Activated T-helper 1 cell treated with anti-CD3 and anti-CD28 coated beads, Interleukin-2, amount 50 U/mL, for 16 hours (primary cell): ENCODE measurements around the gene SSRP1.
A peak's percentile ranks its signal among the peaks of the same experiment; 100 is the strongest.
"Not testable (repeated sequence)": the region's sequence is repeated elsewhere in the genome, so short reads cannot be mapped to it uniquely, and the experiment has no call there.

ENCODE experiments used
- DNase-seq, 2 donors: peaks; one replicate each; pipeline ENCODE4 v3.0.0-alpha.2; 2020; ENCODE audit warnings: low read depth in 1 of 2, low spot score in 1 of 2

Gene SSRP1

DNA sequence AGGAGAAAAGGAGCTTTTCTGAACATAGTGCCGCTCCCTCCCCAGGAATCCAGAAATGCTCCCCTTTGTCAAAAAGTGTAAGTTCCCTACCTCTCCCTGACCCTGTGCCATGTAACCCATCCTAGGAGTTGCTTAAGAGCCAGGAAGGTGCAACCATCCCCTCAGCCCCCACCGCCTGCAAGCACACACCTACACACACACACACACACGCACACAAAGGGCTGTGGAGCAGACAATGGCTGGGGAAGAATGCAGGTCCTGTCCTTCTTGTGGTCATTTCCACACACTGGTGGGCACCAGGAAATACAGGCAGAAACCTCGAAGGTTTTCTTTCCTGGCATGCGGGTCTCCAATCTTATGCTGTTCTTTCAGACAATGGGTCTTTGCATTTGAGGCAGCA lies 3.6 kb upstream of the SSRP1 start:
- no peak for DNase-seq

DNA sequence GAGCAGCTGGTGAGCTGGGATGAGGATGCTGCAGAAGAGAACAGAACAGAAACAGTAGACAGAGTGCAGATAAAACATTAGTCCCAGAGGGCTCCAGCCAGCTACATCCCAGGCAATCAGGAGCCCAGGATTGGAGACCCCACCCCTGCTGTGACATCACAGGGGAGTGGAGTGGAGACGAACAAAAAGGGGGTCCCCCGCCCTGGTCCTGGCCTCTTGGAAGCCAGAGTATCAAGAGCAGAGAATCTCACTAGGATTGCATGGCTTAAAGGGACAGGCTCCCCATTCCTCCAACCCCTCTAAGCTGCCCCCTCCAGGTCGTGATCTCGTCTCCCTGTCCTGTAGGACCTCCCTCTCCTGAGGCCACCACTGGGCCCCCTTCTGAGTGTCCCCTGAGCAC lies 2.5 kb upstream of the SSRP1 start, which contains the start of gene P2RX3:
Gene P2RX3, plus strand, starts transcription at position 211 of the 400 bp plus-strand sequence. CDS start 199 bp downstream, outside the sequence.
- DNase-seq: no peak

DNA sequence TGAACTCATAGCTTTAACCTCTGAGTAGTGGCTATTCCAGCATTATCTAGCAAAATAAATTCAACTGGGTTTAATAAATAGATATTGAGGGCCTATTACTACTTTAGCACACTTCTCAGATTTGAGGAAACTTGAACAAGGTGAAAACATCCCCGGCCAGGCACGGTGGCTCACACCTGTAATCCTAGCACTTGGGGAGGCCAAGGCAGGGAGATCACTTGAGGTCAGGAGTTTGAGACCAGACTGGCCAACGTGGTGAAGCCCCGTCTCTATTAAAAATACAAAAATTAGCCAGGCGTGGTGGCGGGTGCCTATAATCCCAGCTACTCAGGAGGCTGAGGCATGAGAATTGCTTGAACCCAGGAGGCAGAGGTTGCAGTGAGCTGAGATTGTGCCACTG lies 1.2 kb upstream of the SSRP1 start:
- not testable (repeated sequence) for DNase-seq

DNA sequence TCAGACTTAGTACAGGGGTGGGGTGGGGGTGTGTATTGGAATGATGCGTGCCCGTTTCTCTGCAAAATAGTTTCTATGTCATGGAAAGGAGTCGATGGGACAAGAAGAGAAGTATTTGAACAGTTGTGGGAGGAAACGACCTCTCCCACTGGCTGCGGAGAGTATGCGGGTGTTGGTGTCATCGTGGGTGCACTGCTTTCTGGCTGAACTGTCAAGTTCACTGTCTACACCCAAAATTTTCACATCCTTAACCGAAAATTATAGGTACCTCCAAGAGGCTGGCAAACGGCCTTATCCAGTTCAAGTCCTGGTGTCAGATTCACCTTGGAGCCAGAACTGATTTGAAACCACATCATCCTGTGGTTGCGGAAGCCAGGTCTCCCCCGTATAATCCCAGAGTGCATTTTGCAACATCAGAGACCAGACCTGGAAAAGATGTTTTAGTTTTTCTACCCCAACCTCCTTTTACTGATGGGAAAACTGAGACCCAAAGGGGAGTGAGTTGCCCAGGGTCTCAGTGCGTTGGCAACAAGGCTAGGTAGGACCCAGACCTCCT lies 497 bp upstream of the SSRP1 start:
- no peak for DNase-seq

DNA sequence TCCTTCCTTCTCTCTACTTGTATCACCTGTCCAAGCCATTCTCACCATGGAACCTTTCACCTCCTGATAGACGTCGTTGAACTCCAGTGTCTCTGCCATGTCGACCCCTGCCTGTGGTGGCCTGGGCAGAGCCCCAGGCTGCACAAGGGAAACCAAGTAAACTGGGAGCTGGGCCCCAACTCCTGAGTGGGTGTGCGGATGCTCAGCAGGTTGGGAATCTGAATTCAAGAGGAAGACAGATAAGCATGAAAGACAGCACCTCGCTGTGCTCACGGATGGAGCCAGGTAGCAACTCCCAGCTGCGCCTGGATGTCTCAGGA lies 709 bp downstream of the SSRP1 start:
- no peak for DNase-seq

DNA sequence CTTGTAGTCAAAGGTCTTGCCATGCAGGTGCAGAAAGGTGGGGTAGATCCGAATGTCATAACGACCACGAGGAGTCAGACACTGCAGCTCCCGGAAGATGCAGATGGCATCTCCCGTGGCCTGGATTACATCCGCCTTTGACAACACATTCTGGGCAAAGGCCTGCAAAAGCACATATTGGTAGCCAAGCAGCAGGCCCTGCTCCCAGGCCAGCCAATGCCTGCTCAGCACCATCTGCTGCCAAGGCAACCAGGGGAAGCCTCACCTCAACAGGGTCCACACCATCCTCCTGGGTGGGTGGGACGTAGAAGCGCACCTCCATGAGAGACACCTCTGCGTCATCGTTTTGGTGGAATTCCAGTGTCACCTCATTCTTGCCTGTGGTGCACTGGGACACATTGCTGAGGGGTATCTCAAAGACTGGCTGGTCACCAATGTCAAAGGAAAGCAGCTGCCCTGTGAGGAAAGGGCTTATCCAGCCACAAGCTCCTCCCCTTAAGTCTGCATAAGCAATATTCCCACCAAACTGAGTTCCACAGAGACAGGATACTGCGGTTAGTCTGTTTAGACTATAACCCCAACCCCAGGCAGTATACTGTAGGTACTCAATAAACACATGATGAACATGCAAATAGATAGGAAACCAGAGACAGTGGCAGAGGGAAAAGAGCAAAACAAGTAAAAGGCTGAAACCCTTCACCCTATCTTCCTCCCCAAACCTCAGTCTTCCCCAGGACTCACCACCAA lies 2.8 kb downstream of the SSRP1 start:
- DNase-seq: no peak

DNA sequence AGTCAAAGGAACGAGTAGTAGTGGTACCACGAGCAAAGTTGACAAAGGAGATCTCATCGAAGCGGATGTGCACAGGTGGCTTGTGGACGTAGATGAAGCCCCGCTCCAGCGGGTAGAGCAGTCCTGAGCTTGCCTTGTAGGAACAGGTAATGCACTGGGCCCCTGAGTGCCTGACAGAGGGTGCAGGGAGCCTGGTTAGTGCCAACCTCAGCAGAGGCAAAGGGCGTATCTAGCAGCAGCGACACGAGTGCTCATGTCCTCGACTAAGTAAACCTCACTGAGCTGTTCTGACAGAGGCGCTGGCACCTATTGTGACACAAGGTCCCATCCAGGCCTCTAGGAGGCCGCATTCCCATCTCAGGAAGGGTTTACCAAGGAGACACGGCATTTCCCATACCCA lies 4.0 kb downstream of the SSRP1 start:
- DNase-seq: no peak

DNA sequence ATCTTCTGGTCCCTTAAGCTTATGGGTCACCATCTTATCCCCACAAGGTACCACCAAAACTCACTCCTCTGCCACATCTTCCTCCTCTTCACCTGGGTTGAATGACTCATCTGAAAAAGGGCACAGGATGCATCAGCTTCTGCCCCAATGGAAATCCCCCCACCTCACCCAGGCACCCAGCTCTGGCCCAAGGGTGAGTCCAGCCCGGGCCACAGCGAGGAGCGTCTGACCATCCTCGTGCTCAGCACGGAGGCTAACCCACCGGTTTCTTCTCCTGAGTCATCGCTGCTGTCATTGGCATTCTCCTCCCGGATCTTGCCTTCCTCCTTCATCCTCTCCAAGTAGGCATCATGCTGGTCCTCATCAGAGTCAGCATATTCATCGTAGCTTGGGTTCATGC lies 5.7 kb downstream of the SSRP1 start:
- no peak for DNase-seq

DNA sequence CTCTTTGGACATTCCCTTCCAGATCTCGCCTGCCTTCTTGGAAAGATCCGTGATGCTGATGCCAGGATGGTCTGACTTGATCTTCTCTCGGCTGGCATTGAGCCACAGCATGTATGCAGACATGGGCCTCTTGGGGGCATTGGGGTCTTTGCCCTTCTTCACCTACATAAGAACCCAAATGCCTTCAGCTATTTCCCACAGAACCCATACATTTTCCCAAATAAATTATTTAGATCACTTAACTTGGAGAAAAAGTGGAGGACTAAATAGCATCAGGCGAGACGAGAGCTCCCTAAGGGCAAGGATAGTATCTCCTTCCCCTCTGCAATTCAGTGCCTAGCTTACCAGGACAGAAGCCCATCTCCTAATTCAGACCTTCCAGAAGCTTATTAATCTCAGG lies 8.0 kb downstream of the SSRP1 start:
- DNase-seq: no peak

DNA sequence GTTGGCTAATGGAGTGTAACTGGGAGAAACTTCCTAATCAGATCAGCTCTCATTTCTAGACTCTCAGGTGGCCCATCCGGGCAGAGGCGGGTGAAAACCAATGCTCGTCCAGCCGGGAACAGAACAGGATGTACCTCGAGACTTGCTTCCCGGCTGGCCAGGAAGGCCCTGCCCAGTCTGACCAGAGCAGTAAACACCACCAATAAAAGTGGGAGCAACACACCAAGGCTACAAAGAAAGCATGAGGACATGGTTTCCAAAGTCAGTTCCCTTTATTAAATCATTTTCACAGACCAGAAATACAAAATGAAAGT lies 10.0 kb downstream of the SSRP1 start:
- no peak for DNase-seq

DNA sequence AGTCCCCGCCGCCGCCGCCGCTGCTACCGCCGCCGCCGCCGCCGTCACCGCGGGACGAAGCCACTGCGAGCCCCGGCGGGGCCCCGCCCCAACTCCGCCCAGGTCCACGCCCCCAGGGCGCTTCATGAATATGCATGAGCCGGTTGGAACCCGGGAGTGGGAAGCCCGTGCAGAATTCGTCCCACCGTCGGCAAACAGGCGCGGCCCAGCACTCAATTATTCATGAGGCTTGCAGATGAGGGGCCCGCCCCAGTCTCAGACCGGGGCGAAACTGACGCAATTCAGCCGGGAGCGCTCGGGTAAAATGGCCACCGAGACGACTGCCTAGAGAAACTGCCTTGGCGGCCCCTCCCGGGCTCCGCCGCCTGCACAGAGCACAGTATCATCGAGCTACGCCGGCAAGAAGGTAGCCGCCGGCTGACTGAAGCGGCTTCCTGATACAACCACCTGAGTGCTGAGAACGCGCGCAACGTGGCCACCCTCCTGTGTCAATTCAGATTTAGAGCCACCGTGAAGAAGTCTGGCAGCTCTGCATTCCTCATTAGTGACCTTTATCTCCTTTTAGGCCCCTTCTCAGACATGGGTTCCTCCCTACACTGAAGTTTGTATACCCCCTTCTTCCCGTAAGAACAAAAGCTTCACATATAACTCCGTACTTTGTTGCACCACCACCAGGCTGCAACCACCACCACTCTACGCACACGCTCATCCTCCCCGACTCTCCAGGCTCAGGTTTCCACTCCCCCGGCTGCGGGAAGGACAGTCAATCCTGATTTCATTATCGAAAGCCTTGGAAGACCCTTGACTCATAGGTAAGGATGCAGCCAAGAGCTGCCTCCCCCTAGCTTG lies 10.6 kb downstream of the SSRP1 start, which contains the start of gene TNKS1BP1:
Gene TNKS1BP1, minus strand, starts transcription at position 67 of the 849 bp plus-strand sequence. CDS start 3,067 bp downstream, outside the sequence.
- peak; percentile 80 to 89 for DNase-seq

DNA sequence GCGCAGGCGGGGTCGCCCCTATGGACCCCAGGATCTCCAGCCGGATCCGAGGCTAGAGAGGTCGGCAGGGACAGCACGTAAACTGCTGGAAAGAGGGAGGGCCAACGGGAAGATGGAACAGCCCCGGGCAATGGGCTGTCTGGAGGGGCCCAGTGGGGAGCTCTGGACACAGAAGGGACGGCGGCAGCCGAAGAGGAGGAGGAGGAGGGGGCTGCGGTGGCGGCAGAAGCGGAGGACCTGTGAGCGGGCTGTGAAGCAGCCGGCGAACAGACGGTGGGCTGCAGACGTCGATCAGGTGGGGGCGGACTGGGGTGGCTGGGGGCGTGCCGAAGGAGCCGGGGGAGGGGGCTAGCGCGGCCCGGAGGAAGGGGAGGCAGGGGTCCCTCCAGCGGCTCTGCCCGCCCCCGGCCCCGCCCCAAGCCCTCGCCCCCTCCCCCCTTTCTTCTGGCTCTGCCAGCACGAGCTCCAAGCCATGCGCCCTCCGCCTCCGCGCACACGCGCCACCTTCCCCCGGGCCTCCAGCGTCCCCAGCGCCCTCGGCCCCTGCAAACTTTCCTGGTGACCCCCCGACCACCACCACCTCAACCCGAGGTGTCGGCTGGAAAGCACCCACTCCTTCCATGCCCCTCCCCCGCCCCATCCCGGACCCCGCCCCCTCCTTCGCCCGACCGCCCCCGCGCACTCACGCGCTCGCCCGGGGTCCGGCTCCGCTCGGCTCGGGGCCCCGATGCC lies 11.4 kb downstream of the SSRP1 start:
- peak in 1 of 2 donors; percentile 6 for DNase-seq

DNA sequence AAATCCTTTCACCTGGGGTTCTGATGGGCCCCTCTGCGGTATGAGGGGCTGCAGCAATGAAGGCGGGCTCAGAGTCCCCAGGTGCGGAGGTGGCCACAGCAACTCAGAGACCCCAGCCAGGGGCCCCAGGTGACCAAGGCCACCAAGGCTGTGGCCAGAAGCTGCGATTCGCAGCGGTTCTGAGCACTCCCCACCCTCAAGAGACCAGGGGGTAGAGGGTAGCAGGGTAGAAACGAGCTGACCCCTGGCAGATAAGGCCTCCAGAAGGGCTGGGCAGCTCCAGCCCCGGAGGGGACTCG lies 11.9 kb downstream of the SSRP1 start:
- DNase-seq: no peak

DNA sequence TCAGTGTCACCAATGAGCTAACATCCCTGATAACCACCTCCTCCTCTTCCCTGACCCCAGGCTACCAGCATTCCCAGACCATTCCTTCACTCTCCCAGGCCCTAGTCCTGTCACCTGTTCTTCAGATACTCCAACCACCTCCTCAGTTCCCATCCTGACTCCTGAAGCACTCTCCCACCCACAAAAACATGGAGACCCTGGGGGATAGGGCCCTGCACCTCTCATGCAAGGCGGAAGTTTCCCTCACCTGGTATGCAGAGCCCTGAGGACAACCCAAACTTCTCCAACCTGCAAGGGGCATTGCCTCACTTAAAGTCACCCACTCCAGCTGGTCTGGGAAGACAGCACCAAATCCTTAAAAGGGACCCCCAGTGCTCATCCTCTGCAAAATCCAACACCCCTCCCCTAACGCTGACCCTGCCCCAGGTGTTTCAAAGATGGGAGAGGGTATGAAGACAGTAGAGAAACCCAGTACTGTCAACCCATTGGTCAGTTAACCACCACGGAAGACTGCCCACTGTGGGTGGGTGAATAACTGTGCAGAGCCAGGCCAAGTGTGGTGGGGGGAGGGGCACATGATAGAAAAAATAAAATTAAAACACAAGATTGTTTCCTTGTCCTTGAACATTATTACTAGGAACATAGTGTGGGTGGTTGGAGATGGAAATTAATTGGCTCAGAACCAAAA lies 12.4 kb downstream of the SSRP1 start:
- no peak for DNase-seq

DNA sequence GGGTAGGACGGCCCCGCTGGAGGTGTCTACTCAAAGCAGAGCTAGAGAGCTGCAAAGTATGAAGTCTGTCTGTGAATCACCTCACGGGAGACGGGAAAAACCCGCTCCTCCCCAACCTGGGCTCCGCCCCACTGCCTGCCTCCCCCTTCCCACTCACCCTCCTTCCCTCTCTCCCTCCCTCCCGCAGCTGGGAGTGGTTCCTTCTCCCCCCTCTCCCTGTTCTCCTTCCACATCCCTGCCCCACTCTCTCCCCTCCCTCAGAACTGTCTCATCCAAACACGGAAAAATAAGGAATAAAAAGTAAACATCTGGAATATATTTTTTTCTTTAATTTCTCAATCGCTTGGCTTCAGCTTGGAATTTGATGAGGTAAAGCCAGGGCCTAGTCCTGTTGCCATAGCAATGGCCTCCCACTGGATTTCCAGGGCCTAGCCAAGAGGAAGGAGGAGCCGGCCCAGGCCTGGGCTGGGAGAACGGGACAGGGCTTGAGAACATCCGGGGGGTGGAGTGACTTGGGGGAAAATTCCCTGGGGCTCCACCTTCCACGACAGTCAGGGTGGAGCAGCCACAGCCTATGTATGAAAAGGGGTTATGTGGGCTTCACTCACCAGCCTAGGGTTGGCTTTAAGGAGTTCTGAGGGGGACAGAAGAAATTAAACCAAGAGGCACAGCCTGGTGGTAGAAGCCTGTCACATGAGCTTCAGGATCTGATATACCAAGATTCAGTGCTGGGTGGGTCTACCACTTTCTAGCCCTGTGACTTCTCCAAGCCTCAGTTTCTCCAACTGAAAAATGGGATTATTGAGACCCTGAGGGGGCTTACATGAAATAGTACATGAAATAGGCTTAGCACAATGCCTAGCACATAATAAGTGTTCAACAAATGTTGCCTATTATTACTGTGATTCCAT lies 13.2 kb downstream of the SSRP1 start:
- DNase-seq: no peak

DNA sequence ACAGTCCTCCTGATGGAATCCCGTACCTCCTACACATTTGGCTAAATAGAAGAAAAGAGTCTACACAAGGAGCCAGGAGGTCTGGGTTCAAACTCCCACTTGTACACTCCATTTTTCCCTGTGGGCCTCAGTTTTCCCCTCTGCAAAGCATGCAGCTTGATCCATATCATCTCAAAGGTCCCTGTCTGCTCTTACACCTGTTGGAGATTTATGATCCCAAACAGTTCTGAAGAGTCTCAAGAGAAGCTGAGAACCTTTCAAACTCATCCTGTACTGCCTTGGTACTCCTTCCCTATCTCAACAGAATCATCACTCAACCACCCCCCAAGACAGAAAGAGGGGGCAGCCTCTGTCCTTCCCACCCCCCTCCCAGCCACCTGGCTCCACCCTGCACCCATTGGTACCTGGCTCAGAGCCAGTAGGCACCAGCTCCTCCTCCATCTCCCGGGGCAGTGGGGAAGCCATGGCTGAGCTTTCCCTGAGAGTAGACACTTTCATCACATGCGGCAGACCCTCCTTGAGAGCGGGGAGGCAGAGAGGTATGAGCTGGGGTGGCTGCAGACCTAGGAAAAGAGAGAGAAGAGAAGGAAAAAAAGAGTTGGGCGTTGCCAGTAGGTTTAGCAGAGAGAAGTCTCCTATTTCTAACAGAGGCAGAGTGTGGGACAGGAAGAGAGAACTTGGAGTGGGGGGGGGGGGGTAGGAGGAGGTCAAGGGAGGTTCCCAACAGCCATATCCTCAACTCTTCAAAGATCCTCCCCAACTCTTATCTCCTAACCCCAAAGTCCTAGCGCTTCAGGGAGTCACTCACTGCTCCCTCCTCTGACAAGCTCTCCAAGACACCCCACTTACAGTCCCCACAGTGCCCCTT lies 14.1 kb downstream of the SSRP1 start:
- DNase-seq: no peak

DNA sequence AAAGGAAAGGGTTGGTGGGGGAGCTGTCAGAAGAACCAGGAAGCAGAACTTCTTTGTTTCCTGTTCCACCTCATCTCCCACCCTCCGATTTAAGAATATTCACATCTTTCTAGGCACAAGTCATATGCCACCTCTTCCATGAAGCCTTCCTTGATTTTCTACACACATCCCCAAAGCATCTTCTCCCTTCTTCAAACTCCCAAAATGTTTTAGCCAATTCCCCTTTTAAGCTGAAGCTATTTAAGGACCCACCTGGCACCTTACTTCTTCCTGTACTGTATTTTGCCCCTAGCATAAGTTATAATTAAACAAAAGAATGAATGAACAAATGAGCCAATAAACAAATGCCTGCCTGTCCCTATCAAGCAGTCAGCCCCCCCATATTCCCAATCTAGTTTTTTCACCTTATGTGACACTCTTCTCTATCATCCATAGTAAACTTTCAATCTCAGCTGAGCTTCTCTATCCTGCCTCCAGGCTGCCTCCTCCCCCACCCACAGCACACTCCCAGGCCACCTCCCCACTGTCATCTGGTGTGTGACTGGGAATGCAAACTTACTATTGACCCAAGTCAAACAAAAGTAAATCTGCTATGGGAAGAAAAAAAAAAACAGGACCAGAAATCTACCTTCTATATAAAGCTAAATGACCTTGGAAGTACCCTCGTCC lies 14.8 kb downstream of the SSRP1 start:
- DNase-seq: no peak

DNA sequence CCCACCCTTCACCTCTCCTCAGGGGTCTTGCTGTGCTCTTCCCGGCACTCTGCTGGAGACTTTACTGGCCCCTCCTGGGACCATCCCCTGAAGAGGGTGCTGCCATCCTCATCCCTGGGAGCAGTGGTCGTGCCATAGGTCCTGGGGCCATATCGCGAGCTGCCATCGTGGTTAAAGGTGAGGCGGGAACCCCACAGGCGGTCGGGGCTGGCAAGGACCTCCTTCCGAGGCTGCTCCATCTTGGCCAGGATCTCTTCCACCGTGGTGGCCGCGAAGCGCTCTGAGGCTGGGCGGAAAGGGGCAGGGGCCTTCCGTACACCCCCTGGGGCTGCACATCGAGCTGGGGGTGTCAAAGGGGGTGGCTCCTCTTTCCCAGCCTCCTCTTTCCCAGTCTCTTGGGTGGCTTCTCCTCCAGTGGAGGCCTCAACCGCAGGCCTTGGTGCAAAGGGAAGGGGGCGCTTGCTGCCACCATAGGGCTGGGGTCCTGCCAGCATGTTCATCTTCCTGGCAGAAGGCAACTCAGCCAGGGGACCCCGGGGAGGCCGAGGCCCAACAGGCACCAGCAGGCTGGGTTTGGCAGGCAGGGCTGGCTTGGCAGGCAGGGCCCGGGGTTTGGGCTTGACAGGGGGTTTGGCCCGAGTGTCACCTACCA lies 15.5 kb downstream of the SSRP1 start:
- no peak for DNase-seq
